ENCODE measurements around the gene ZNF407.

Gene ZNF407

GRCh38 chr18:74937291-74937690 is 339.6 kb downstream of the ZNF407 start:
- POLR2A ChIA-PET, result no interaction called here
- CTCF ChIA-PET, result no interaction called here
- TF ChIP-seq ARNT (IDR thresholded peaks at IDR 0.05), result no peak
- no peak for TF ChIP-seq L3MBTL2 (conservative IDR thresholded peaks at IDR 0.05)
- TF ChIP-seq HDGF (IDR thresholded peaks at IDR 0.05; ENCODE audit: borderline replicate concordance), result no peak
- no peak for TF ChIP-seq BHLHE40 (IDR thresholded peaks at IDR 0.05; ENCODE audit: borderline replicate concordance)
- no peak for TF ChIP-seq FOXK2 (IDR thresholded peaks at IDR 0.05)
- no peak for TF ChIP-seq PKNOX1 (IDR thresholded peaks at IDR 0.05)
- no peak for TF ChIP-seq NFRKB (IDR thresholded peaks at IDR 0.05)
- no peak for TF ChIP-seq CTBP1 (IDR thresholded peaks at IDR 0.05; ENCODE audit: borderline replicate concordance)
- TF ChIP-seq SUZ12 (IDR thresholded peaks at IDR 0.05), result no peak
- no peak for TF ChIP-seq SP1 (IDR thresholded peaks at IDR 0.05)
- TF ChIP-seq FOXA1 (IDR thresholded peaks at IDR 0.05), result no peak
- no peak for TF ChIP-seq ZNF384 (IDR thresholded peaks at IDR 0.05)
- no peak for TF ChIP-seq ELF4 (IDR thresholded peaks at IDR 0.05)
- TF ChIP-seq LEF1 (IDR thresholded peaks at IDR 0.05; ENCODE audit: borderline replicate concordance), result no peak
- DNase-seq (ENCODE audit: extremely low spot score), result no peak

- ChIA-PET POLR2A (no interaction called here), CTCF (no interaction called here)
- TF ChIP-seq TARDBP (IDR thresholded peaks at IDR 0.05) (no peak), SP1 (IDR thresholded peaks at IDR 0.05) (no peak), NFRKB (IDR thresholded peaks at IDR 0.05) (no peak)
- DNase-seq (ENCODE audit: extremely low spot score), result no peak
These were observed 343.2 kb downstream of the ZNF407 start for GRCh38 chr18:74940856-74941255.

- TF ChIP-seq FOXA1 (IDR thresholded peaks at IDR 0.05) (no peak), TARDBP (IDR thresholded peaks at IDR 0.05) (no peak), HDGF (IDR thresholded peaks at IDR 0.05; ENCODE audit: borderline replicate concordance) (no peak)
- no peak for DNase-seq (ENCODE audit: extremely low spot score)
- ChIA-PET POLR2A (no interaction called here), CTCF (no interaction called here)
These were observed 344.7 kb downstream of the ZNF407 start for GRCh38 chr18:74942319-74942910.

GRCh38 chr18:74944676-74945075 is 347.0 kb downstream of the ZNF407 start:
- TF ChIP-seq NFRKB (IDR thresholded peaks at IDR 0.05) (no peak), ZNF384 (IDR thresholded peaks at IDR 0.05) (no peak), CTBP1 (IDR thresholded peaks at IDR 0.05; ENCODE audit: borderline replicate concordance) (no peak), ARNT (IDR thresholded peaks at IDR 0.05) (no peak), TARDBP (IDR thresholded peaks at IDR 0.05) (no peak), HDGF (IDR thresholded peaks at IDR 0.05; ENCODE audit: borderline replicate concordance) (no peak), FOXM1 (IDR thresholded peaks at IDR 0.05; ENCODE audit: borderline replicate concordance) (no peak), FOXK2 (IDR thresholded peaks at IDR 0.05) (no peak), SP1 (IDR thresholded peaks at IDR 0.05) (no peak), LEF1 (IDR thresholded peaks at IDR 0.05; ENCODE audit: borderline replicate concordance) (no peak), BHLHE40 (IDR thresholded peaks at IDR 0.05; ENCODE audit: borderline replicate concordance) (no peak), ELF4 (IDR thresholded peaks at IDR 0.05) (no peak), SUZ12 (IDR thresholded peaks at IDR 0.05) (no peak), FOXA1 (IDR thresholded peaks at IDR 0.05) (no peak)
- DNase-seq (ENCODE audit: extremely low spot score), result no peak
- ChIA-PET CTCF (no interaction called here), POLR2A (no interaction called here)

- CTCF ChIA-PET, result no interaction called here
- TF ChIP-seq HDGF (IDR thresholded peaks at IDR 0.05; ENCODE audit: borderline replicate concordance) (no peak), ARNT (IDR thresholded peaks at IDR 0.05) (no peak), SP1 (IDR thresholded peaks at IDR 0.05) (no peak), SUZ12 (IDR thresholded peaks at IDR 0.05) (no peak), FOXM1 (IDR thresholded peaks at IDR 0.05; ENCODE audit: borderline replicate concordance) (no peak), L3MBTL2 (conservative IDR thresholded peaks at IDR 0.05) (no peak), BHLHE40 (IDR thresholded peaks at IDR 0.05; ENCODE audit: borderline replicate concordance) (no peak), FOXK2 (IDR thresholded peaks at IDR 0.05) (no peak), CTBP1 (IDR thresholded peaks at IDR 0.05; ENCODE audit: borderline replicate concordance) (no peak), PKNOX1 (IDR thresholded peaks at IDR 0.05) (no peak), FOXA1 (IDR thresholded peaks at IDR 0.05) (no peak), NFRKB (IDR thresholded peaks at IDR 0.05) (no peak), ELF4 (IDR thresholded peaks at IDR 0.05) (no peak), LEF1 (IDR thresholded peaks at IDR 0.05; ENCODE audit: borderline replicate concordance) (no peak), ZNF384 (IDR thresholded peaks at IDR 0.05) (no peak)
- POLR2A ChIA-PET, result no interaction called here
- DNase-seq (ENCODE audit: extremely low spot score), result no peak
These were observed 348.3 kb downstream of the ZNF407 start for GRCh38 chr18:74945774-74946545.

- CTCF ChIA-PET, result no interaction called here
- TF ChIP-seq PKNOX1 (IDR thresholded peaks at IDR 0.05) (no peak), HDGF (IDR thresholded peaks at IDR 0.05; ENCODE audit: borderline replicate concordance) (no peak), ELF4 (IDR thresholded peaks at IDR 0.05) (no peak), TARDBP (IDR thresholded peaks at IDR 0.05) (no peak), LEF1 (IDR thresholded peaks at IDR 0.05; ENCODE audit: borderline replicate concordance) (no peak), FOXM1 (IDR thresholded peaks at IDR 0.05; ENCODE audit: borderline replicate concordance) (no peak), ZNF384 (IDR thresholded peaks at IDR 0.05) (no peak), SP1 (IDR thresholded peaks at IDR 0.05) (no peak), CTBP1 (IDR thresholded peaks at IDR 0.05; ENCODE audit: borderline replicate concordance) (no peak), ARNT (IDR thresholded peaks at IDR 0.05) (no peak), FOXK2 (IDR thresholded peaks at IDR 0.05) (no peak), NFRKB (IDR thresholded peaks at IDR 0.05) (no peak), BHLHE40 (IDR thresholded peaks at IDR 0.05; ENCODE audit: borderline replicate concordance) (no peak), FOXA1 (IDR thresholded peaks at IDR 0.05) (no peak), SUZ12 (IDR thresholded peaks at IDR 0.05) (no peak), L3MBTL2 (conservative IDR thresholded peaks at IDR 0.05) (no peak)
- POLR2A ChIA-PET, result no interaction called here
- DNase-seq (ENCODE audit: extremely low spot score), result no peak
These were observed 349.1 kb downstream of the ZNF407 start for GRCh38 chr18:74946646-74947375.
